ENCODE data around the gene PSD.
A peak's percentile ranks its signal among the peaks of the same experiment; 100 is the strongest.

Gene PSD

DNA sequence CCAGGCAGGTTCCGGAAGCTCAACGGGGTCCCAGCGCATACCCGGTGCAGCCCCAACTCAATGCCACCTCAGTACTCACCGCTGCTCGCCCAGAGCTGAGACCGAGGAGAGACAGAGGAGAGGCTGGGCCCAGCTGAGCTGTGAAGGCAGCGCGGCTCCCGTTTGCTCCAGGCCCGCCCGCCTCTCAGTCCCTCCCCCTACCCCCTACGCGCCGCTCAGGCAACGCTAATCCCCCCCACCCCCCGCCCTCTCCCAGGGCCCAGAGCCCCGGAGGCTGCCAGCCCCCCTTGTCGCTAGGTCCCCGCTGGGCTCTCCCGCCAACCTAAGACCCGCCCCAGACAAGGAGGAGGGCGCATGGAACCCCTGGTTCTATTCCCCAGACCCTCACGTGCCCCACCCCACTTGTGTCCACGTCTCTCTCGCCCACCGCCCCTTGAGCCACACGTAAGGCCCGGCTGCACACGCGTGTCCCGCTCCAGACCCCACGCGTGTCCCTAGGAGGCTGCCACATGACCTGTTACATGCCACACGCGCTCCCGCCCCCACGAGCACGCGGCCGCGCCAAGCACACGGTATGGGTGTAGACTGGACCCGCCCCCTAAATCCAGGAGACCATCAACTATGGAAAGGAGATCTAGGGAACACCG, at the start of gene PSD:
Gene PSD, minus strand, starts transcription at position 164 of the 647 bp plus-strand sequence. CDS start 1,747 bp downstream, outside the sequence.
- no peak within 1 kb of the TSS for H3K9ac ChIP-seq (ENCODE audit: low read depth in 1 of 2, low read length in 2 of 2)
- no peak within 1 kb of the TSS for H3K27ac ChIP-seq (ENCODE audit: low read depth in 2 of 2, low read length in 2 of 2)
- H3K4me3 ChIP-seq (ENCODE audit: low read length in 2 of 2): peak within 1 kb of the TSS; percentile 92 to 98
- peaks cover 29 to 33% of the 10 kb centered on the region in 2 donors for H3K4me1 ChIP-seq (ENCODE audit: control insufficient read depth in 2 of 2, insufficient read depth in 2 of 2, low read length in 2 of 2)
- H3K9me3 ChIP-seq (ENCODE audit: control insufficient read depth in 2 of 2, low read length in 2 of 2): no peaks in the 10 kb centered on the region
- peaks cover 0 to 5% of the 10 kb centered on the region in 2 donors for H3K36me3 ChIP-seq (ENCODE audit: control insufficient read depth in 2 of 2, insufficient read depth in 2 of 2, low read length in 2 of 2)
- H3K27me3 ChIP-seq (ENCODE audit: control insufficient read depth in 2 of 2, insufficient read depth in 2 of 2, low read length in 2 of 2): peaks cover 12 to 15% of the 10 kb centered on the region in 2 donors

DNA sequence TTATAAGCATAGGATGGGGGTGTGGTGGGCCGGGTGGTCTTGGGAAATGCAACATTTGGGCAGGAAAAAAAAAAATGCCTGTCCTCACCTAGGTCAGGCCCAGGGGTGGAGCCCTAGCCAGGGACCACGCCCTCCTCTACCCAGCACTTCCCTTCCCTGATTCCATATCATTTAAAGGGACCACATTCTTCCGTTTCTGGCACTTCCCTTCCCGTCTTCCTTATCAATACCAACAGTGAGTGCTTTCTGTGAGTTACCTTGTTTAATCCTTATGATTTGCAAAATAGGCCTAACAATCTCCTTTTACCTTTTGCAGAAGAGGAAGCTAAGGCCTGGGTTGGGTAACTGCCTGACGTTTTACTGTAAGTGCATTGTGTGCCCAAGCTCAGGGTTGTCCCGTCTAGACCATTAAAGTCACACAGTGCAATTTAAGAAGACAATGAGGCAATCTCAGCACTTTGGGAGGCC, 49.4 kb upstream of the PSD start:
- Histone ChIP-seq H3K27ac (ENCODE audit: low read depth in 2 of 2, low read length in 2 of 2) (peak overlapping the region; percentile 25 to 60), H3K9ac (ENCODE audit: low read depth in 1 of 2, low read length in 2 of 2) (peak overlapping the region in 1 of 2 donors; percentile 9)

GRCh38 chr10:102467318-102467717, 48.7 kb upstream of the PSD start:
- Histone ChIP-seq H3K9me3 (ENCODE audit: control insufficient read depth in 2 of 2, low read length in 2 of 2) (no peaks in the 10 kb centered on the region), H3K9ac (ENCODE audit: low read depth in 1 of 2, low read length in 2 of 2) (no peak overlapping the region), H3K36me3 (ENCODE audit: control insufficient read depth in 2 of 2, insufficient read depth in 2 of 2, low read length in 2 of 2) (peaks cover 0 to 2% of the 10 kb centered on the region in 2 donors), H3K27ac (ENCODE audit: low read depth in 2 of 2, low read length in 2 of 2) (peak overlapping the region in 1 of 2 donors; percentile 25), H3K4me3 (ENCODE audit: low read length in 2 of 2) (no peak overlapping the region), H3K4me1 (ENCODE audit: control insufficient read depth in 2 of 2, insufficient read depth in 2 of 2, low read length in 2 of 2) (peaks cover 6 to 15% of the 10 kb centered on the region in 2 donors), H3K27me3 (ENCODE audit: control insufficient read depth in 2 of 2, insufficient read depth in 2 of 2, low read length in 2 of 2) (no peaks in the 10 kb centered on the region)

More for the DNA sequence above, 49.4 kb upstream of the PSD start:
- Histone ChIP-seq H3K4me3 (ENCODE audit: low read length in 2 of 2) (peak overlapping the region; percentile 57 to 71), H3K4me1 (ENCODE audit: control insufficient read depth in 2 of 2, insufficient read depth in 2 of 2, low read length in 2 of 2) (peaks cover 0 to 8% of the 10 kb centered on the region in 2 donors), H3K27me3 (ENCODE audit: control insufficient read depth in 2 of 2, insufficient read depth in 2 of 2, low read length in 2 of 2) (no peaks in the 10 kb centered on the region), H3K9me3 (ENCODE audit: control insufficient read depth in 2 of 2, low read length in 2 of 2) (no peaks in the 10 kb centered on the region), H3K36me3 (ENCODE audit: control insufficient read depth in 2 of 2, insufficient read depth in 2 of 2, low read length in 2 of 2) (peaks cover 0 to 2% of the 10 kb centered on the region in 2 donors)

- Histone ChIP-seq H3K4me3 (ENCODE audit: low read length in 2 of 2) (no peak overlapping the region), H3K9ac (ENCODE audit: low read depth in 1 of 2, low read length in 2 of 2) (no peak overlapping the region), H3K9me3 (ENCODE audit: control insufficient read depth in 2 of 2, low read length in 2 of 2) (no peaks in the 10 kb centered on the region), H3K36me3 (ENCODE audit: control insufficient read depth in 2 of 2, insufficient read depth in 2 of 2, low read length in 2 of 2) (no peaks in the 10 kb centered on the region), H3K27me3 (ENCODE audit: control insufficient read depth in 2 of 2, insufficient read depth in 2 of 2, low read length in 2 of 2) (no peaks in the 10 kb centered on the region), H3K27ac (ENCODE audit: low read depth in 2 of 2, low read length in 2 of 2) (no peak overlapping the region), H3K4me1 (ENCODE audit: control insufficient read depth in 2 of 2, insufficient read depth in 2 of 2, low read length in 2 of 2) (peaks cover 18 to 29% of the 10 kb centered on the region in 2 donors)
These were observed 46.9 kb upstream of the PSD start for GRCh38 chr10:102465466-102465865.

GRCh38 chr10:102463983-102464382, 45.4 kb upstream of the PSD start:
- peaks cover 18 to 29% of the 10 kb centered on the region in 2 donors for H3K4me1 ChIP-seq (ENCODE audit: control insufficient read depth in 2 of 2, insufficient read depth in 2 of 2, low read length in 2 of 2)

DNA sequence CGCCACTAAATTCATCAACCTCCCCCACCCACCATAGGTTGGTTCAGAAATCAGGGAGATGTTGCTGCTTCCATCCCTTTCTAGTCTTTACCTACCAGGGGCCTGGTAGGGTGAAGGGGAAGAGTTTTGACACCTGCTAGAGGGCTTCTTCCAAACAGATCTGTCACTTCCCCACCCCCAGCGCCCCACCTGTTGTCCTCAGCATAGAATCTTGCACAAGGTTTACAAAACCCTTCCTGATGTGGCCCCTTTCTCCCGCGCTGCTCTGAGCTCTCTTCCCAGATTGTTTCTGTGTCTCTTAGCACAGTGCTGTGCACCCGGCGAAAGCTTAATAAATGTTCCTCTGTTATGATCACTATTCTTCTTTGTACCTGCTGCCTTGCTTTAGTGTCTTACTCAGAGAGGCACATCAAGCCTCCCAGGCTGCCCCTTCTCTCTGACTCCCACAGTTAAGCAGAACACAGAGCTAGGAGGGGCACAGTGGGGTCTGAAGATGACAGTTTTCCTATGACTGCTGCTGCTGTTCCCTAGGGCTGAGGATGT, 44.0 kb upstream of the PSD start:
- H3K4me1 ChIP-seq (ENCODE audit: control insufficient read depth in 2 of 2, insufficient read depth in 2 of 2, low read length in 2 of 2): peaks cover 18 to 29% of the 10 kb centered on the region in 2 donors
- H3K27me3 ChIP-seq (ENCODE audit: control insufficient read depth in 2 of 2, insufficient read depth in 2 of 2, low read length in 2 of 2): no peaks in the 10 kb centered on the region
- H3K9me3 ChIP-seq (ENCODE audit: control insufficient read depth in 2 of 2, low read length in 2 of 2): no peaks in the 10 kb centered on the region
- H3K36me3 ChIP-seq (ENCODE audit: control insufficient read depth in 2 of 2, insufficient read depth in 2 of 2, low read length in 2 of 2): no peaks in the 10 kb centered on the region
- H3K27ac ChIP-seq (ENCODE audit: low read depth in 2 of 2, low read length in 2 of 2): no peak overlapping the region
- H3K4me3 ChIP-seq (ENCODE audit: low read length in 2 of 2): peak overlapping the region in 1 of 2 donors; percentile 33
- H3K9ac ChIP-seq (ENCODE audit: low read depth in 1 of 2, low read length in 2 of 2): peak overlapping the region in 1 of 2 donors; percentile 41

More at GRCh38 chr10:102463983-102464382, 45.4 kb upstream of the PSD start:
- Histone ChIP-seq H3K27ac (ENCODE audit: low read depth in 2 of 2, low read length in 2 of 2) (no peak overlapping the region), H3K4me3 (ENCODE audit: low read length in 2 of 2) (no peak overlapping the region), H3K36me3 (ENCODE audit: control insufficient read depth in 2 of 2, insufficient read depth in 2 of 2, low read length in 2 of 2) (no peaks in the 10 kb centered on the region), H3K27me3 (ENCODE audit: control insufficient read depth in 2 of 2, insufficient read depth in 2 of 2, low read length in 2 of 2) (no peaks in the 10 kb centered on the region), H3K9ac (ENCODE audit: low read depth in 1 of 2, low read length in 2 of 2) (no peak overlapping the region), H3K9me3 (ENCODE audit: control insufficient read depth in 2 of 2, low read length in 2 of 2) (no peaks in the 10 kb centered on the region)

- no peak overlapping the region for H3K27ac ChIP-seq (ENCODE audit: low read depth in 2 of 2, low read length in 2 of 2)
- H3K27me3 ChIP-seq (ENCODE audit: control insufficient read depth in 2 of 2, insufficient read depth in 2 of 2, low read length in 2 of 2): no peaks in the 10 kb centered on the region
These were observed 42.8 kb upstream of the PSD start for GRCh38 chr10:102461187-102462054.

GRCh38 chr10:102460836-102461186, 42.2 kb upstream of the PSD start:
- Histone ChIP-seq H3K4me3 (ENCODE audit: low read length in 2 of 2) (peak overlapping the region; percentile 72 to 74), H3K9ac (ENCODE audit: low read depth in 1 of 2, low read length in 2 of 2) (peak overlapping the region; percentile 42 to 65), H3K27ac (ENCODE audit: low read depth in 2 of 2, low read length in 2 of 2) (no peak overlapping the region)

More at GRCh38 chr10:102461187-102462054, 42.8 kb upstream of the PSD start:
- peak overlapping the region; percentile 72 to 74 for H3K4me3 ChIP-seq (ENCODE audit: low read length in 2 of 2)
- H3K9ac ChIP-seq (ENCODE audit: low read depth in 1 of 2, low read length in 2 of 2): peak overlapping the region; percentile 42 to 65
- no peaks in the 10 kb centered on the region for H3K36me3 ChIP-seq (ENCODE audit: control insufficient read depth in 2 of 2, insufficient read depth in 2 of 2, low read length in 2 of 2)
- H3K4me1 ChIP-seq (ENCODE audit: control insufficient read depth in 2 of 2, insufficient read depth in 2 of 2, low read length in 2 of 2): peaks cover 18 to 27% of the 10 kb centered on the region in 2 donors
- H3K9me3 ChIP-seq (ENCODE audit: control insufficient read depth in 2 of 2, low read length in 2 of 2): no peaks in the 10 kb centered on the region

DNA sequence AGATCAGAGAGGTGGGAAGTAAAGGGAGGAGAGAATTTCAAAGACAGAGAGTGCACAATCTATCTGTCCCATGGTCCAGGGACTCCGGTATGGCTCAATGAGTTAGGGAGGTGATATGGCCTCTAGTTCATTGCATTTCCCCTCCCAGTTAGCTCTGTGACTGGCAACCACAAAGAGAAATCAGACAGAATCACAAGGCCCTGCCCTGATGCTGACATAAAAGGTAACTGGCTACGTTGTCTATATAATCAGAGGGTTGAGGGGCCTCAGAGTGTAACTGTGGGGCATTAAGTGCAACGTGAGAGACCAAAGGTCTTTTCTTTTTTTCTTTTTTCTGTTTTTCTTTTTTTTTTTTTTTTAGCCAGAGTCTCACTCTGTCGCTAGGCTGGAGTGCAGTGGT, 40.1 kb upstream of the PSD start:
- Histone ChIP-seq H3K36me3 (ENCODE audit: control insufficient read depth in 2 of 2, insufficient read depth in 2 of 2, low read length in 2 of 2) (peaks cover 0 to 8% of the 10 kb centered on the region in 2 donors), H3K27me3 (ENCODE audit: control insufficient read depth in 2 of 2, insufficient read depth in 2 of 2, low read length in 2 of 2) (no peaks in the 10 kb centered on the region), H3K4me1 (ENCODE audit: control insufficient read depth in 2 of 2, insufficient read depth in 2 of 2, low read length in 2 of 2) (peaks cover 18 to 25% of the 10 kb centered on the region in 2 donors), H3K9ac (ENCODE audit: low read depth in 1 of 2, low read length in 2 of 2) (no peak overlapping the region), H3K9me3 (ENCODE audit: control insufficient read depth in 2 of 2, low read length in 2 of 2) (no peaks in the 10 kb centered on the region), H3K27ac (ENCODE audit: low read depth in 2 of 2, low read length in 2 of 2) (no peak overlapping the region), H3K4me3 (ENCODE audit: low read length in 2 of 2) (no peak overlapping the region)

More at GRCh38 chr10:102460836-102461186, 42.2 kb upstream of the PSD start:
- Histone ChIP-seq H3K9me3 (ENCODE audit: control insufficient read depth in 2 of 2, low read length in 2 of 2) (no peaks in the 10 kb centered on the region), H3K36me3 (ENCODE audit: control insufficient read depth in 2 of 2, insufficient read depth in 2 of 2, low read length in 2 of 2) (peaks cover 0 to 6% of the 10 kb centered on the region in 2 donors), H3K4me1 (ENCODE audit: control insufficient read depth in 2 of 2, insufficient read depth in 2 of 2, low read length in 2 of 2) (peaks cover 18 to 27% of the 10 kb centered on the region in 2 donors), H3K27me3 (ENCODE audit: control insufficient read depth in 2 of 2, insufficient read depth in 2 of 2, low read length in 2 of 2) (no peaks in the 10 kb centered on the region)
